GM12891 (cell line): ENCODE data around the gene ASRGL1.

Experiments used
- PAX5 ChIP-seq: IDR thresholded peaks from 2 replicates; pipeline ENCODE4 v1.6.1; 2011; ENCODE audit warnings: low read length, moderate library complexity, mild to moderate bottlenecking; ENCODE audit not compliant: insufficient read depth, severe bottlenecking
- POLR2A ChIP-seq: IDR thresholded peaks from 2 replicates; pipeline ENCODE4 v1.6.1; 2011; ENCODE audit warnings: low read depth, low read length, control low read depth
- POLR2AphosphoS5 ChIP-seq: IDR thresholded peaks from 2 replicates; pipeline ENCODE4 v1.6.1; 2011; ENCODE audit warnings: low read depth, low read length, control low read depth
- POU2F2 ChIP-seq: IDR thresholded peaks from 2 replicates; pipeline ENCODE4 v1.6.1; 2011; ENCODE audit warnings: low read depth, mild to moderate bottlenecking, control low read depth, low read length, moderate library complexity
- TAF1 ChIP-seq: IDR thresholded peaks from 2 replicates; pipeline ENCODE4 v1.6.1; 2011; ENCODE audit warnings: low read depth, low read length, control low read depth

DNA sequence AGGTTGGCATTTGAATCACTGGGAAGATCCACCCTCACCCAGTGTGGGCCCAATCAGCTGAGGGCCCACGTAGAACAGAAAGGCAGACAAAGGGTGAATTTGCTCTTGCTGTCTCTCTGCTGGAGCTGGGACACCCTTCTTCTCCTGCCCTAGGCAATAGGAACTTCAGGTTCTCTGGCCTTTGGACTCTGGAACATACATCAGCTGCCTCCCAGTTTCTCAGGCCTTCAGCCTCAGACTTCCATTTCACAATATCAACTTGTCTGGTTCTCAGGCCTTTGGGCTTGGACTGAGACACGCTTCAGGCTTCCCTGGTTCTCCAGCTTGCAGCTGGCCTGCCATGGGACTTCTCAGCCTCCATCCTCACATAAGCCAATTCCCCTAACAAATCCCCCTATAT lies 14.7 kb upstream of the ASRGL1 start:
- TF ChIP-seq POLR2A (no peak), TAF1 (no peak), POLR2AphosphoS5 (no peak), POU2F2 (no peak), PAX5 (no peak)
